RWPE1 (cell line): ENCODE measurements around the gene TM9SF4.
"Not testable (repeated sequence)": the region's sequence is repeated elsewhere in the genome, so short reads cannot be mapped to it uniquely, and the experiment has no call there.

Experiments used
- CTCF ChIA-PET: fragments of 350-600 bp; sonication (Branson Sonifier 250); formaldehyde crosslinking; extraction: SDS; loops from one replicate; lab custom pipeline; 2021; lab: Yijun Ruan, JAX
- POLR2A ChIA-PET: fragments of 400-600 bp; formaldehyde crosslinking; extraction: SDS; loops from one replicate; lab custom pipeline; 2020; ENCODE audit warnings: antibody characterized with exemption; ENCODE audit not compliant: low non-redundant PET; lab: Yijun Ruan, JAX
- DNase-seq: peaks from one replicate; pipeline ENCODE4 v3.0.0; 2012; ENCODE audit warnings: low spot score
- H3K27ac ChIP-seq: fragments of 450-650 bp; 2 replicates; pipeline ENCODE4 v1.5.1; 2017
- CTCF ChIP-seq: fragments of 450-650 bp; conservative IDR thresholded peaks from 2 replicates; pipeline ENCODE4 v1.5.1; 2017; ENCODE audit warnings: low read depth, mild to moderate bottlenecking

The TM9SF4 gene

GRCh38 chr20:32168184-32168910, 58.8 kb downstream of the TM9SF4 start:
- DNase-seq, result no peak
- POLR2A ChIA-PET, result no interaction called here
- no peak overlapping the region for H3K27ac ChIP-seq
- CTCF ChIA-PET, result interaction anchor here (0.9 to 1.0 kb wide), 2 partner anchors 18 to 25 kb away, joined by 4 to 7 read pairs; no protein-coding TSS in a partner anchor
- no peak for TF ChIP-seq CTCF

DNA sequence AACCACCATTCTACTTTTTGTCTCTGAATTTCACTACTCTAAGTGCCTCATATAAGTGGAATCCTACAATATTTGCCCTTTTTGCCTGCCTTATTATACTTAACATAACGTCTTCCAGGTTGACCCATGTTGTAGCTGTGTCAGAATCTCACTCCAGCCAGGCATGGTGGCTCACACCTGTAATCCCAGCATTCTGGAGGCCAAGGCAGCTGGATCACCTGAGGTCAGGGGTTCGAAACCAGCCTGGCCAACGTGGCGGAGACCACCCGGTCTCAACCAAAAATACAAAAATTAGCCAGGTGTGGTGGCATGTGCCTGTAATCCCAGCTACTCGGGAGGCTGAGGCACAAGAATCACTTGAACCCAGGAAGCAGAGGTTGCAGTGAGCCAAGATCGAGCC, 68.2 kb downstream of the TM9SF4 start:
- POLR2A ChIA-PET, H3K27ac ChIP-seq, DNase-seq: not testable (repeated sequence)

GRCh38 chr20:32179515-32179914, 70.0 kb downstream of the TM9SF4 start:
- no peak for TF ChIP-seq CTCF
- DNase-seq, result no peak
- POLR2A ChIA-PET, result no interaction called here
- CTCF ChIA-PET, result no interaction called here
- H3K27ac ChIP-seq, result no peak overlapping the region

More for the DNA sequence above, 68.2 kb downstream of the TM9SF4 start:
- CTCF ChIA-PET, result not testable (repeated sequence)

- no peak for TF ChIP-seq CTCF
- POLR2A ChIA-PET, result no interaction called here
- no peak for DNase-seq
- CTCF ChIA-PET, result no interaction called here
- no peak overlapping the region for H3K27ac ChIP-seq
Observed at GRCh38 chr20:32179934-32180333, 70.4 kb downstream of the TM9SF4 start.

- POLR2A ChIA-PET, result interaction anchor here (0.5 kb wide), 1 partner anchor 94 kb away, joined by 3 read pairs; no protein-coding TSS in a partner anchor
- no peak for TF ChIP-seq CTCF
Observed at GRCh38 chr20:32181606-32182005, 72.1 kb downstream of the TM9SF4 start.

GRCh38 chr20:32183947-32184635, 74.6 kb downstream of the TM9SF4 start:
- no peak for TF ChIP-seq CTCF
- POLR2A ChIA-PET, result interaction anchor here (0.5 kb wide), 1 partner anchor 141 kb away, joined by 4 read pairs; no protein-coding TSS in a partner anchor
- CTCF ChIA-PET, result no interaction called here
- no peak overlapping the region for H3K27ac ChIP-seq
- DNase-seq, result no peak

More at GRCh38 chr20:32181606-32182005, 72.1 kb downstream of the TM9SF4 start:
- CTCF ChIA-PET, result interaction anchor here (0.7 kb wide), 1 partner anchor 1837 kb away, joined by 3 read pairs; no protein-coding TSS in a partner anchor
- DNase-seq, result no peak
- no peak overlapping the region for H3K27ac ChIP-seq
